ENCODE data around the gene ZIC4. TPM values are rescaled to one million over a fixed set of nuclear protein-coding genes. Genes with fewer than 3 reads are reported as not detected.

The ZIC4 gene
- total and polyA plus RNA-seq, 9 of the 15 experiments (the other 6 are each of a cell fraction or from before 2014, with no cell fraction given), result not detected

- no peaks in the 10 kb centered on the region for H3K36me3 ChIP-seq (ENCODE audit: control insufficient read depth, insufficient read depth, low read length)
- ChIA-PET CTCF (ENCODE audit: low intra/inter-chr PET ratio) (no interaction called here), POLR2A (no interaction called here)
- peaks cover 3 to 24% of the 10 kb centered on the region in 2 experiments; a peak in 2 of 5 replicates for H3K27me3 ChIP-seq (ENCODE audit: control insufficient read depth in 2 of 2, insufficient read depth in 2 of 2, low read length in 2 of 2)
- H3K4me3 ChIP-seq, result no peak overlapping the region
- H3K27ac ChIP-seq (ENCODE audit: extremely low read depth, low read depth, low read length), result no peak overlapping the region
- in situ Hi-C loops (cut with MboI) (no loop called here), intact Hi-C loops (cut with micrococcal nuclease) (no loop called here)
- no peaks in the 10 kb centered on the region for H4K20me1 ChIP-seq (replicated peaks; ENCODE audit: control insufficient read depth, insufficient read depth, low read length)
- no peak overlapping the region for H3K4me2 ChIP-seq (ENCODE audit: insufficient read depth, low read length)
- BruUV-seq (replicated peaks), result no TSS peak
- H3K79me2 ChIP-seq (ENCODE audit: control insufficient read depth, insufficient read depth, low read length), result no peaks in the 10 kb centered on the region
- ATAC-seq, result no peak
- TF ChIP-seq KLF13 (tag; IDR thresholded peaks at IDR 0.05; ENCODE audit: borderline replicate concordance, low read depth) (no peak), NFE2L1 (tag; IDR thresholded peaks at IDR 0.05; ENCODE audit: borderline replicate concordance, low read depth) (no peak), CBX2 (IDR thresholded peaks at IDR 0.05; ENCODE audit: insufficient read depth, low read length, poor library complexity, severe bottlenecking) (no peak), KDM5B (IDR thresholded peaks at IDR 0.05; ENCODE audit: insufficient replicate concordance, low read depth, low read length) (no peak), PTRF (tag; IDR thresholded peaks at IDR 0.05) (no peak), PBX2 (CRISPR knock-in tag; IDR thresholded peaks at IDR 0.05; ENCODE audit: low read depth) (no peak), PBX2 (tag; conservative IDR thresholded peaks at IDR 0.05; ENCODE audit: low read depth) (no peak), ARID1B (IDR thresholded peaks at IDR 0.05) (no peak), ZNF431 (CRISPR knock-in tag; IDR thresholded peaks at IDR 0.05) (no peak), ZNF239 (CRISPR knock-in tag; IDR thresholded peaks at IDR 0.05) (no peak), ZNF445 (CRISPR knock-in tag; IDR thresholded peaks at IDR 0.05; ENCODE audit: low read depth) (no peak), ILK (tag; IDR thresholded peaks at IDR 0.05; ENCODE audit: borderline replicate concordance, low read depth) (no peak), SP2 (IDR thresholded peaks at IDR 0.05; ENCODE audit: extremely low read depth, low read depth, low read length, poor library complexity, severe bottlenecking) (no peak)
- peaks cover 0 to 5% of the 10 kb centered on the region in 2 experiments; a peak in 2 of 5 replicates for H3K4me1 ChIP-seq (replicated peaks in 1 of 2; ENCODE audit: control insufficient read depth in 2 of 2, insufficient read depth in 2 of 2, low read length in 2 of 2)
- FAIRE-seq, result no peak
- H3K9ac ChIP-seq (ENCODE audit: insufficient read depth in 1 of 2, low read depth in 2 of 2, low read length in 2 of 2), result no peak overlapping the region
- DNase-seq (ENCODE audit: extremely low read depth in 1 of 4, low spot score in 3 of 4), result no peak
- H2AFZ ChIP-seq (ENCODE audit: low read depth, low read length), result no peak overlapping the region
- H3K9me1 ChIP-seq (ENCODE audit: control insufficient read depth, insufficient read depth, low read length), result no peaks in the 10 kb centered on the region
- no peaks in the 10 kb centered on the region for H3K9me3 ChIP-seq (replicated peaks; ENCODE audit: control insufficient read depth, insufficient read depth, low read depth, low read length)
- 5% methylated on average over 18 of the region's 24 CpGs for WGBS (ENCODE audit: insufficient coverage, low coverage, missing lambda C conversion rate)
Observed at GRCh38 chr3:147413686-147414389, 7.5 kb upstream of the ZIC4 start.

Measured in K562 (cell line).